ENCODE results near the gene MIGA1. TPM values are rescaled to one million over a fixed set of nuclear protein-coding genes. Genes with fewer than 3 reads are reported as not detected.
A peak's percentile ranks its signal among the peaks of the same experiment; 100 is the strongest.

MIGA1 gene
- polyA plus RNA-seq, 2 of the 4 experiments (the other 2 are of a cell fraction) = 6.5 to 7.4 TPM

- 83% methylated on average over 2 of the region's 2 CpGs for WGBS (ENCODE audit: missing lambda C conversion rate)
- FAIRE-seq (no peak), ATAC-seq (no peak), DNase-seq (ENCODE audit: low read depth in 1 of 2, low spot score in 1 of 2) (peak in 1 of 2 experiments; percentile 9)
- Histone ChIP-seq H3K9me3 (no peaks in the 10 kb centered on the region), H3K4me3 (no peak overlapping the region), H3K27ac (no peak overlapping the region), H3K4me2 (peak overlapping the region; percentile 12; the same call in 1 of the 3 replicates), H3K4me1 (peaks cover 14% of the 10 kb centered on the region; the same call in 1 of the 3 replicates)
- CTCF ChIA-PET = interaction anchor here (0.6 to 1.0 kb wide), 2 partner anchors 8 to 79 kb away, joined by 3 read pairs; no protein-coding TSS in a partner anchor
- POLR2A ChIA-PET = no interaction called here
- TF ChIP-seq TFCP2L1 (CRISPR knock-in tag; IDR thresholded peaks at IDR 0.05) (no peak), RFX5 (IDR thresholded peaks at IDR 0.05) (no peak), ELK1 (IDR thresholded peaks at IDR 0.05; ENCODE audit: low read depth, low read length) (no peak), MAFK (IDR thresholded peaks at IDR 0.05; ENCODE audit: partially characterized antibody) (no peak), POLR2AphosphoS2 (conservative IDR thresholded peaks at IDR 0.05; ENCODE audit: low read length) (no peak), NFE2L2 (conservative IDR thresholded peaks at IDR 0.05; ENCODE audit: low read length) (no peak), CEBPB (IDR thresholded peaks at IDR 0.05) (no peak), FOSB (CRISPR knock-in tag; IDR thresholded peaks at IDR 0.05) (no peak), EHF (CRISPR knock-in tag; IDR thresholded peaks at IDR 0.05) (no peak), PHF8 (IDR thresholded peaks at IDR 0.05; ENCODE audit: borderline replicate concordance, low read depth) (no peak), EP300 (IDR thresholded peaks at IDR 0.05) (no peak), TP53 (CRISPR knock-in tag; IDR thresholded peaks at IDR 0.05) (no peak), RCOR1 (IDR thresholded peaks at IDR 0.05; ENCODE audit: low read depth, low read length) (no peak), ZNF302 (CRISPR knock-in tag; IDR thresholded peaks at IDR 0.05) (no peak), HOXA7 (CRISPR knock-in tag; IDR thresholded peaks at IDR 0.05) (no peak), MYC (IDR thresholded peaks at IDR 0.05; ENCODE audit: borderline replicate concordance, low read length) (no peak)
- TF ChIP-seq, protein P1, sequence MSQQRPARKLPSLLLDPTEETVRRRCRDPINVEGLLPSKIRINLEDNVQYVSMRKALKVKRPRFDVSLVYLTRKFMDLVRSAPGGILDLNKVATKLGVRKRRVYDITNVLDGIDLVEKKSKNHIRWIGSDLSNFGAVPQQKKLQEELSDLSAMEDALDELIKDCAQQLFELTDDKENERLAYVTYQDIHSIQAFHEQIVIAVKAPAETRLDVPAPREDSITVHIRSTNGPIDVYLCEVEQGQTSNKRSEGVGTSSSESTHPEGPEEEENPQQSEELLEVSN (IDR thresholded peaks at IDR 0.05; ENCODE audit: borderline replicate concordance, low read depth) = no peak
These were observed 44.6 kb downstream of the MIGA1 start for GRCh38 chr1:77824079-77824478.

DNA sequence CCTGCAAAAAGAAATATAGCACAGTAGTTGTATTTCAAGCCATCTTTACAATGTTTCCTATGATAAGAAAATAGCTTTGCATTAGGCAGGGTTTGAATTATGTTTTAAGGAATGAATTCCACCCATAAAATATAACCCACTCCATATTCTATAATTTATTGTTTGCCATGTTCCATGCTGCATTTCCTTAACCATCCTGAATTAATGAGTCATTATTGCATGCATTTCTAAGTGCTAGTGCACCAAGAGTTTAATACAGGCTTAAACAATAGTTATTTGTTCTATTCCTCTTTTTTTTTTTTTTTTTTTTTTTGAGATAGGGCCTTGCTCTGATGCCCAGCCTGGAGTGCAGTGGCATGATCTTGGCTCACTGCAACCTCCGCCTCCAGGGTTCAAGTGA lies 45.2 kb downstream of the MIGA1 start:
- WGBS (ENCODE audit: missing lambda C conversion rate) = no CpG with 5 or more reads among the region's 1 CpG
- no peak for DNase-seq (ENCODE audit: low read depth in 1 of 2, low spot score in 1 of 2)
- CTCF ChIA-PET = interaction anchor here (0.6 to 1.9 kb wide), 3 partner anchors 9 to 78 kb away, joined by 3 to 7 read pairs (median 3); no protein-coding TSS in a partner anchor

More for the DNA sequence above, 45.2 kb downstream of the MIGA1 start:
- ATAC-seq (no peak), FAIRE-seq (no peak)
- Histone ChIP-seq H3K4me1 (peaks cover 14% of the 10 kb centered on the region; the same call in 1 of the 3 replicates), H3K9me3 (no peaks in the 10 kb centered on the region), H3K4me3 (no peak overlapping the region), H3K4me2 (no peak overlapping the region), H3K27ac (no peak overlapping the region)
- TF ChIP-seq ESRRA (IDR thresholded peaks at IDR 0.05; ENCODE audit: borderline replicate concordance, low read length) (no peak), HDAC2 (IDR thresholded peaks at IDR 0.05) (no peak), HOXB5 (CRISPR knock-in tag; IDR thresholded peaks at IDR 0.05) (no peak), MAZ (IDR thresholded peaks at IDR 0.05; ENCODE audit: borderline replicate concordance, low read depth, low read length) (no peak), MYC (IDR thresholded peaks at IDR 0.05; ENCODE audit: borderline replicate concordance, low read length) (no peak), SMC3 (IDR thresholded peaks at IDR 0.05) (no peak), CEBPB (IDR thresholded peaks at IDR 0.05) (no peak), FOXS1 (CRISPR knock-in tag; IDR thresholded peaks at IDR 0.05) (no peak), NPAS2 (CRISPR knock-in tag; IDR thresholded peaks at IDR 0.05; ENCODE audit: borderline replicate concordance) (no peak), CHD4 (IDR thresholded peaks at IDR 0.05; ENCODE audit: borderline replicate concordance) (no peak), HOXA7 (CRISPR knock-in tag; IDR thresholded peaks at IDR 0.05) (no peak), ELK1 (IDR thresholded peaks at IDR 0.05; ENCODE audit: low read depth, low read length) (no peak)
- TF ChIP-seq, protein P2, sequence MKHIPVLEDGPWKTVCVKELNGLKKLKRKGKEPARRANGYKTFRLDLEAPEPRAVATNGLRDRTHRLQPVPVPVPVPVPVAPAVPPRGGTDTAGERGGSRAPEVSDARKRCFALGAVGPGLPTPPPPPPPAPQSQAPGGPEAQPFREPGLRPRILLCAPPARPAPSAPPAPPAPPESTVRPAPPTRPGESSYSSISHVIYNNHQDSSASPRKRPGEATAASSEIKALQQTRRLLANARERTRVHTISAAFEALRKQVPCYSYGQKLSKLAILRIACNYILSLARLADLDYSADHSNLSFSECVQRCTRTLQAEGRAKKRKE (CRISPR knock-in tag; IDR thresholded peaks at IDR 0.05; ENCODE audit: low read depth) = no peak
- TF ChIP-seq, protein P1 (IDR thresholded peaks at IDR 0.05; ENCODE audit: borderline replicate concordance, low read depth) = no peak
- POLR2A ChIA-PET = no interaction called here
